Naive thymus-derived CD4-positive, alpha-beta T cell (primary cell): ENCODE results near the gene RAET1E. TPM values are rescaled to one million over a fixed set of nuclear protein-coding genes. Genes with fewer than 3 reads are reported as not detected.

Experiments used
- ATAC-seq: fragments of 150-1000 bp; cut with Tn5 transposase; 2 replicates; pipeline ENCODE4 v1.10.0; 2021; ENCODE audit warnings: mild to moderate bottlenecking, moderate library complexity
- CTCF ChIA-PET: fragments of 350-600 bp; sonication (Branson Sonifier 250); formaldehyde crosslinking; loops from one replicate; lab custom pipeline; 2021; ENCODE audit warnings: antibody characterized with exemption; lab: Charles Lee
- POLR2A ChIA-PET: fragments of 350-600 bp; sonication (Branson Sonifier 250); formaldehyde crosslinking; loops from one replicate; lab custom pipeline; 2021; ENCODE audit warnings: antibody characterized with exemption, inconsistent platforms; lab: Charles Lee
- DNase-seq, 9 donors: peaks; one replicate each; pipeline versions ENCODE4 v3.0.0 to v3.0.0-alpha.2; 2020 to 2022; ENCODE audit warnings: mixed read lengths in 1 of 9
- H3K27ac ChIP-seq: one replicate; pipeline ENCODE4 v1.7.0; 2013; ENCODE audit warnings: mild to moderate bottlenecking, low read depth, low read length, moderate library complexity
- H3K27me3 ChIP-seq, 2 donors: one replicate each; pipeline ENCODE4 v1.7.0; 2013; ENCODE audit warnings: low read length in 2 of 2, mild to moderate bottlenecking in 2 of 2, moderate library complexity in 2 of 2; ENCODE audit not compliant: control insufficient read depth in 2 of 2, insufficient read depth in 2 of 2
- H3K36me3 ChIP-seq, 3 experiments: 1 replicate in 2 of 3; 2 replicates in 1 of 3; pipeline ENCODE4 v1.7.0; 2013; ENCODE audit warnings: low read length in 3 of 3, mild to moderate bottlenecking in 3 of 3, moderate library complexity in 1 of 3; ENCODE audit not compliant: insufficient read depth in 3 of 3, control insufficient read depth in 2 of 3
- H3K4me1 ChIP-seq, 2 donors: one replicate each; pipeline ENCODE4 v1.7.0; 2013; ENCODE audit warnings: low read length in 2 of 2, mild to moderate bottlenecking in 2 of 2, moderate library complexity in 1 of 2; ENCODE audit not compliant: control insufficient read depth in 2 of 2, insufficient read depth in 2 of 2
- H3K4me3 ChIP-seq: 2 replicates; pipeline ENCODE4 v1.7.0; 2013; ENCODE audit warnings: mild to moderate bottlenecking, low read length
- H3K9me3 ChIP-seq, 3 experiments: 1 replicate in 2 of 3; 2 replicates in 1 of 3; pipeline ENCODE4 v1.7.0; 2013; ENCODE audit warnings: low read length in 3 of 3; ENCODE audit not compliant: control insufficient read depth in 2 of 3
- H3K27ac Mint-ChIP-seq, 9 donors: one replicate each; pipeline ENCODE4 v1.8.0; 2020 to 2022; ENCODE audit warnings: mixed read lengths in 9 of 9, mild to moderate bottlenecking in 8 of 9, moderate library complexity in 5 of 9, inconsistent platforms in 2 of 9
- H3K27me3 Mint-ChIP-seq, 5 donors: one replicate each; pipeline ENCODE4 v1.8.0; 2021 to 2022; ENCODE audit warnings: mixed read lengths in 5 of 5, mild to moderate bottlenecking in 1 of 5
- H3K36me3 Mint-ChIP-seq, 5 donors: one replicate each; pipeline ENCODE4 v1.8.0; 2020 to 2022; ENCODE audit warnings: mixed read lengths in 5 of 5, mild to moderate bottlenecking in 3 of 5, inconsistent platforms in 1 of 5
- H3K4me1 Mint-ChIP-seq, 7 donors: one replicate each; pipeline ENCODE4 v1.8.0; 2020 to 2022; ENCODE audit warnings: mixed read lengths in 7 of 7, mild to moderate bottlenecking in 3 of 7, inconsistent platforms in 1 of 7
- H3K4me3 Mint-ChIP-seq, 10 donors: one replicate each; pipeline ENCODE4 v1.8.0; 2020 to 2022; ENCODE audit warnings: mild to moderate bottlenecking in 10 of 10, mixed read lengths in 10 of 10, moderate library complexity in 6 of 10, inconsistent platforms in 2 of 10
- H3K9me3 Mint-ChIP-seq, 11 donors: one replicate each; pipeline ENCODE4 v1.8.0; 2020 to 2022; ENCODE audit warnings: mixed read lengths in 11 of 11, mild to moderate bottlenecking in 4 of 11, inconsistent platforms in 1 of 11, moderate library complexity in 1 of 11
- intact Hi-C, 2 donors: fragments of 100-400 bp; cut with micrococcal nuclease; formaldehyde crosslinking; loops; one replicate each; pipeline ENCODE4 v1.15.1; 2023
- polyA plus RNA-seq, 2 donors: library from polyadenylated mRNA; unstranded; fragments of 300-500 nt; fragmentation: Illumina TruSeq; gene quantifications; one replicate each; pipeline ENCODE4 v1.2.3, GENCODE V29; 2021
- total RNA-seq, 6 experiments: library from RNA in 5 of 6; stranded (reverse) in 5 of 6; gene quantifications; 1 replicate in 5 of 6; 2 replicates in 1 of 6; pipeline ENCODE4 v1.2.3 and lab custom pipeline; 2021 to 2026

RAET1E gene
- total and polyA plus RNA-seq, 7 experiments from 2014 or later: not detected

- Histone ChIP-seq H3K27me3 (no peaks in the 10 kb centered on the region), H3K4me3 (no peak overlapping the region), H3K27ac (no peak overlapping the region), H3K9me3 (no peaks in the 10 kb centered on the region), H3K36me3 (no peaks in the 10 kb centered on the region), H3K4me1 (no peaks in the 10 kb centered on the region)
- Mint-ChIP-seq H3K9me3 (no peaks in the 10 kb centered on the region), H3K27ac (no peak overlapping the region), H3K4me1 (peaks cover 0 to 10% (median 0%) of the 10 kb centered on the region in 7 donors), H3K27me3 (peaks cover 0 to 38% (median 14%) of the 10 kb centered on the region in 5 donors), H3K4me3 (no peak overlapping the region), H3K36me3 (no peaks in the 10 kb centered on the region)
- intact Hi-C loops: no loop called here
- ChIA-PET POLR2A (no interaction called here), CTCF (no interaction called here)
- ATAC-seq (no peak), DNase-seq (no peak)
These were observed 9.3 kb downstream of the RAET1E start for GRCh38 chr6:149888659-149889058.

- Histone ChIP-seq H3K4me1 (no peaks in the 10 kb centered on the region), H3K9me3 (no peaks in the 10 kb centered on the region), H3K27ac (no peak overlapping the region), H3K4me3 (no peak overlapping the region), H3K36me3 (no peaks in the 10 kb centered on the region), H3K27me3 (no peaks in the 10 kb centered on the region)
- POLR2A ChIA-PET: no interaction called here
- ATAC-seq (no peak), DNase-seq (no peak)
- intact Hi-C loops: no loop called here
- Mint-ChIP-seq H3K9me3 (no peaks in the 10 kb centered on the region), H3K4me3 (no peak overlapping the region), H3K4me1 (peaks cover 0 to 10% (median 0%) of the 10 kb centered on the region in 7 donors), H3K27ac (no peak overlapping the region), H3K36me3 (no peaks in the 10 kb centered on the region), H3K27me3 (peaks cover 0 to 35% (median 11%) of the 10 kb centered on the region in 5 donors)
- CTCF ChIA-PET: no interaction called here
These were observed 9.8 kb downstream of the RAET1E start for GRCh38 chr6:149888093-149888492.

- Mint-ChIP-seq H3K4me3 (no peak overlapping the region), H3K27me3 (peaks cover 0 to 30% (median 11%) of the 10 kb centered on the region in 5 donors), H3K27ac (no peak overlapping the region), H3K36me3 (no peaks in the 10 kb centered on the region), H3K9me3 (no peaks in the 10 kb centered on the region), H3K4me1 (peaks cover 0 to 6% (median 0%) of the 10 kb centered on the region in 7 donors)
- H3K27me3 ChIP-seq: no peaks in the 10 kb centered on the region
- H3K4me3 ChIP-seq: no peak overlapping the region
- ChIA-PET POLR2A (no interaction called here), CTCF (no interaction called here)
- DNase-seq (no peak), ATAC-seq (no peak)
- H3K9me3 ChIP-seq: no peaks in the 10 kb centered on the region
- no peak overlapping the region for H3K27ac ChIP-seq
- no peaks in the 10 kb centered on the region for H3K4me1 ChIP-seq
- intact Hi-C loops: no loop called here
- H3K36me3 ChIP-seq: no peaks in the 10 kb centered on the region
These were observed 10.6 kb downstream of the RAET1E start for GRCh38 chr6:149887343-149887742.

GRCh38 chr6:149885888-149886287 lies 12.0 kb downstream of the RAET1E start:
- H3K9me3 Mint-ChIP-seq: no peaks in the 10 kb centered on the region
- no peak overlapping the region for H3K27ac ChIP-seq
- H3K4me3 Mint-ChIP-seq: no peak overlapping the region
- H3K4me3 ChIP-seq: no peak overlapping the region
- no peak overlapping the region for H3K27ac Mint-ChIP-seq
- no peaks in the 10 kb centered on the region for H3K4me1 Mint-ChIP-seq
- peaks cover 4 to 34% (median 16%) of the 10 kb centered on the region in 5 donors for H3K27me3 Mint-ChIP-seq
- ATAC-seq (no peak), DNase-seq (no peak)
- no peaks in the 10 kb centered on the region for H3K27me3 ChIP-seq
- no peaks in the 10 kb centered on the region for H3K36me3 Mint-ChIP-seq
- intact Hi-C loops: no loop called here
- no peaks in the 10 kb centered on the region for H3K4me1 ChIP-seq
- H3K36me3 ChIP-seq: no peaks in the 10 kb centered on the region
- H3K9me3 ChIP-seq: no peaks in the 10 kb centered on the region
- ChIA-PET POLR2A (no interaction called here), CTCF (no interaction called here)

GRCh38 chr6:149884617-149885016 lies 13.3 kb downstream of the RAET1E start:
- no peaks in the 10 kb centered on the region for H3K9me3 Mint-ChIP-seq
- Histone ChIP-seq H3K27ac (no peak overlapping the region), H3K9me3 (no peaks in the 10 kb centered on the region), H3K4me3 (no peak overlapping the region), H3K27me3 (no peaks in the 10 kb centered on the region), H3K4me1 (no peaks in the 10 kb centered on the region), H3K36me3 (no peaks in the 10 kb centered on the region)
- POLR2A ChIA-PET: no interaction called here
- peaks cover 17 to 38% (median 24%) of the 10 kb centered on the region in 5 donors for H3K27me3 Mint-ChIP-seq
- no peak overlapping the region for H3K27ac Mint-ChIP-seq
- H3K36me3 Mint-ChIP-seq: no peaks in the 10 kb centered on the region
- no peaks in the 10 kb centered on the region for H3K4me1 Mint-ChIP-seq
- ATAC-seq (no peak), DNase-seq (no peak)
- no peak overlapping the region for H3K4me3 Mint-ChIP-seq
- CTCF ChIA-PET: interaction anchor here (0.6 kb wide), 1 partner anchor 88 kb away, joined by 3 read pairs; no protein-coding TSS in a partner anchor
- intact Hi-C loops: loop anchor here in 1 of 2 donors (5.0 kb wide), 1 partner anchor 43 kb away; no protein-coding TSS in a partner anchor

- no peak for DNase-seq
- Histone ChIP-seq H3K36me3 (no peaks in the 10 kb centered on the region), H3K4me3 (no peak overlapping the region), H3K4me1 (no peaks in the 10 kb centered on the region), H3K9me3 (no peaks in the 10 kb centered on the region), H3K27ac (no peak overlapping the region), H3K27me3 (no peaks in the 10 kb centered on the region)
- no peaks in the 10 kb centered on the region for H3K9me3 Mint-ChIP-seq
- no peak for ATAC-seq
- H3K4me1 Mint-ChIP-seq: no peaks in the 10 kb centered on the region
- no peaks in the 10 kb centered on the region for H3K36me3 Mint-ChIP-seq
- intact Hi-C loops: loop anchor here in 1 of 2 donors (5.0 kb wide), 1 partner anchor 43 kb away; no protein-coding TSS in a partner anchor
- peaks cover 21 to 42% (median 28%) of the 10 kb centered on the region in 5 donors for H3K27me3 Mint-ChIP-seq
- H3K4me3 Mint-ChIP-seq: no peak overlapping the region
- H3K27ac Mint-ChIP-seq: no peak overlapping the region
- ChIA-PET POLR2A (no interaction called here), CTCF (interaction anchor here (0.6 kb wide), 1 partner anchor 88 kb away, joined by 3 read pairs; no protein-coding TSS in a partner anchor)
These were observed 13.7 kb downstream of the RAET1E start for GRCh38 chr6:149884215-149884614.

GRCh38 chr6:149881860-149882259 lies 16.1 kb downstream of the RAET1E start:
- Histone ChIP-seq H3K36me3 (no peaks in the 10 kb centered on the region), H3K4me3 (no peak overlapping the region), H3K27me3 (no peaks in the 10 kb centered on the region), H3K27ac (no peak overlapping the region), H3K9me3 (no peaks in the 10 kb centered on the region), H3K4me1 (no peaks in the 10 kb centered on the region)
- Mint-ChIP-seq H3K36me3 (no peaks in the 10 kb centered on the region), H3K4me1 (peaks cover 0 to 3% (median 0%) of the 10 kb centered on the region in 7 donors), H3K27me3 (peaks cover 28 to 56% (median 47%) of the 10 kb centered on the region in 5 donors), H3K4me3 (no peak overlapping the region), H3K27ac (no peak overlapping the region), H3K9me3 (peaks cover 0 to 1% (median 0%) of the 10 kb centered on the region in 11 donors)
- intact Hi-C loops: loop anchor here in 1 of 2 donors (5.0 kb wide), 1 partner anchor 45 kb away; no protein-coding TSS in a partner anchor
- no peak for ATAC-seq
- no peak for DNase-seq
- CTCF ChIA-PET: interaction anchor here (0.6 kb wide), 1 partner anchor 11 kb away, joined by 3 read pairs; no protein-coding TSS in a partner anchor
- POLR2A ChIA-PET: no interaction called here
